ENCODE measurements around the gene LMO2. TPM values are rescaled to one million over a fixed set of nuclear protein-coding genes. Genes with fewer than 3 reads are reported as not detected.

The LMO2 gene
- total and polyA plus RNA-seq, 2 experiments from 2014 or later: 25.6 to 33.4 TPM

DNA sequence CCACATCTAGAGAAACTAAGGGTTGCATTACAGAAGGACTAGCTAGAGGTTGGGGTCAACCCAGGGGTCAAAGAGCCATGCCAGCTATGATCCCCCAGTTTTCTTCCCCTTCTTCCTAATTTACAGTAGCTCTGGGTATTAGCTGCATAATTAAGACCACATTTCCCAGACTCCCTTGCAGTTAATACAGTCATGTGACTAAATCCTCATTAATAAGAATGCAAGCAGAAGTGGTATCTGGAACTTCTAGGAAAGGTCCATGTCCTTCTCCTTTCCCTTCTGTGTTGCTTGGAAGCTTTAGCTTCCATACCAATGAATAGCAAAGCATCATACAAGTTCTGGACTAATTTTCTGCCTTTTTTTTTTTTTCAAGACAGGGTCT lies 19.1 kb upstream of the LMO2 start:
- TF ChIP-seq, protein P1, sequence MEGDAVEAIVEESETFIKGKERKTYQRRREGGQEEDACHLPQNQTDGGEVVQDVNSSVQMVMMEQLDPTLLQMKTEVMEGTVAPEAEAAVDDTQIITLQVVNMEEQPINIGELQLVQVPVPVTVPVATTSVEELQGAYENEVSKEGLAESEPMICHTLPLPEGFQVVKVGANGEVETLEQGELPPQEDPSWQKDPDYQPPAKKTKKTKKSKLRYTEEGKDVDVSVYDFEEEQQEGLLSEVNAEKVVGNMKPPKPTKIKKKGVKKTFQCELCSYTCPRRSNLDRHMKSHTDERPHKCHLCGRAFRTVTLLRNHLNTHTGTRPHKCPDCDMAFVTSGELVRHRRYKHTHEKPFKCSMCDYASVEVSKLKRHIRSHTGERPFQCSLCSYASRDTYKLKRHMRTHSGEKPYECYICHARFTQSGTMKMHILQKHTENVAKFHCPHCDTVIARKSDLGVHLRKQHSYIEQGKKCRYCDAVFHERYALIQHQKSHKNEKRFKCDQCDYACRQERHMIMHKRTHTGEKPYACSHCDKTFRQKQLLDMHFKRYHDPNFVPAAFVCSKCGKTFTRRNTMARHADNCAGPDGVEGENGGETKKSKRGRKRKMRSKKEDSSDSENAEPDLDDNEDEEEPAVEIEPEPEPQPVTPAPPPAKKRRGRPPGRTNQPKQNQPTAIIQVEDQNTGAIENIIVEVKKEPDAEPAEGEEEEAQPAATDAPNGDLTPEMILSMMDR (IDR thresholded peaks at IDR 0.05; ENCODE audit: low read depth, low read length): no peak
- Histone ChIP-seq H3K9me3 (ENCODE audit: low read depth) (no peaks in the 10 kb centered on the region), H3K4me1 (ENCODE audit: low read depth) (peaks cover 4% of the 10 kb centered on the region), H3K27me3 (no peaks in the 10 kb centered on the region), H3K36me3 (no peaks in the 10 kb centered on the region), H3K4me3 (no peak overlapping the region), H3K27ac (no peak overlapping the region)
- no peak for DNase-seq (ENCODE audit: low read depth in 1 of 2, low spot score in 1 of 2)

DNA sequence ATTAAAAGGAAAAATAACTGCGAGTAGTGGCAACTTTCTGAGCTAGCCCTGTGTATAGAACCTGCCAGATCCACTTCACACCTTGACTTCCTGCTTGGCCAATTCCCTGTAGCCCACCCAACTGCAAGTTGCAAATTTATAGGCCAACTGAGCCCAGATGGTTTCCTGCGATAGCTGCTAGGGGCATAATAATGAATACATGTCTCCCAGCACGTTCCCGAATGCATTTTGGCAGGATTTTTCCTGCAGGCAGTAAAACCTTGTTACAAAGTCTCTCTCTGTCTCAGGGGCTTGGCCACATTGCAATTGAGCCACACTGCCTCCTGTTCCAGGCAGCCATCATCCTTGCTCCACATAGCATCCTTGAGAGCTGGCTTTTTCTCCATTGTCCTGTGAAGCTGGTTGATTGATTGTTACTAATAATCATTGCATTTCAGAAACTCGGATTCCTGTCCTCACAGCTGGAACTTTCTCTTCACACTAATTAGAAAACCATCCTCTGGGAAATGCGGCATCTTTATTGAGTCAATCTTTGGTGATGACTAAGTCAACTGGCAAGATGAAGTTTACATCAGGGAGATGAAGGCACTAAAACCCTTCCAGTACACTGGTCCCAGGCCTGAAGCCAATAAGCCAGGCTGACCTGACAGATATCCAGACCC lies 18.6 kb upstream of the LMO2 start:
- no peaks in the 10 kb centered on the region for H3K27me3 ChIP-seq
- peaks cover 4% of the 10 kb centered on the region for H3K4me1 ChIP-seq (ENCODE audit: low read depth)
- TF ChIP-seq, protein P1 (IDR thresholded peaks at IDR 0.05; ENCODE audit: low read depth, low read length): no peak
- no peak overlapping the region for H3K4me3 ChIP-seq
- H3K9me3 ChIP-seq (ENCODE audit: low read depth): no peaks in the 10 kb centered on the region
- no peak for DNase-seq (ENCODE audit: low read depth in 1 of 2, low spot score in 1 of 2)
- H3K36me3 ChIP-seq: no peaks in the 10 kb centered on the region
- no peak overlapping the region for H3K27ac ChIP-seq

DNA sequence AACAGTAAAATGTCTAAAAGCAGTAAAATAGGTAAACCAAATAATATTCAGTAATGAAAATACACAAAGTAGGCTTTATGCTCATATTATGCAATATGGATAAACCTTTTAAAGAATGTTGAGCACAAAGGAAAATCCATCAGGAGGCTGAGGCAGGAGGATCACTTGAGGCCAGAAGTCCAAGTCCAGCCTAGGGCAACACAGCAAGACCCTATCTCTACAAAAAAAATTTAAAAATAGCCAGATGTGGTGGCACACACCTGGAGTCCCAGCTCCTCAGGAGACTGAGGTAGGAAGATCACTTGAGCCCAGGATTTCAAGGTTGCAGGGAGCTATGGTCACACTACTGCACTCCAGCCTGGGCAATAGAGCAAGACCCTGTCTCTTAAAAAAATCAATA lies 17.7 kb upstream of the LMO2 start:
- Histone ChIP-seq H3K27ac (no peak overlapping the region), H3K27me3 (no peaks in the 10 kb centered on the region), H3K36me3 (no peaks in the 10 kb centered on the region), H3K4me1 (ENCODE audit: low read depth) (peaks cover 4% of the 10 kb centered on the region), H3K9me3 (ENCODE audit: low read depth) (no peaks in the 10 kb centered on the region), H3K4me3 (no peak overlapping the region)
- DNase-seq (ENCODE audit: low read depth in 1 of 2, low spot score in 1 of 2): no peak
- TF ChIP-seq, protein P1 (IDR thresholded peaks at IDR 0.05; ENCODE audit: low read depth, low read length): no peak

DNA sequence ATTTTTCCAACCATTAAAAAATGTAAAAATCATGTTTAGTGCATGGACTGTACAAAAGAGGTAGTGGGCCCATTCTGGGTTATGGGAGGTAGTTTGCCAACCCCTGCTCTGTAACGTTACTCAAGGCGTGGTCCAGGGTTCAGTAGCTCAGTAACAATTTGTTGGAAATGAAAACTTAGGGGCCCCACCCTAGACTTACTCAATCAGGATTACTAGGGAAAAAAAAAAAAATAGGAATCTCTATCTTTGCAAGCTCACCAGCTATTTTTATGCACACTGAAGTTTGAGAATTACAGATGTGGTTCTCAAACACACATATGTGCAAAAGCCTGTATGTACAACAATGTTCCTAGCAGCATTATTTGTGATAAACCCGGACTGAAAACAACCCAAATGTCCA lies 17.3 kb upstream of the LMO2 start:
- DNase-seq (ENCODE audit: low read depth in 1 of 2, low spot score in 1 of 2): no peak
- TF ChIP-seq, protein P1 (IDR thresholded peaks at IDR 0.05; ENCODE audit: low read depth, low read length): no peak
- H3K27ac ChIP-seq: no peak overlapping the region
- H3K9me3 ChIP-seq (ENCODE audit: low read depth): no peaks in the 10 kb centered on the region
- no peaks in the 10 kb centered on the region for H3K27me3 ChIP-seq
- peaks cover 6% of the 10 kb centered on the region for H3K4me1 ChIP-seq (ENCODE audit: low read depth)
- H3K4me3 ChIP-seq: no peak overlapping the region
- H3K36me3 ChIP-seq: no peaks in the 10 kb centered on the region

DNA sequence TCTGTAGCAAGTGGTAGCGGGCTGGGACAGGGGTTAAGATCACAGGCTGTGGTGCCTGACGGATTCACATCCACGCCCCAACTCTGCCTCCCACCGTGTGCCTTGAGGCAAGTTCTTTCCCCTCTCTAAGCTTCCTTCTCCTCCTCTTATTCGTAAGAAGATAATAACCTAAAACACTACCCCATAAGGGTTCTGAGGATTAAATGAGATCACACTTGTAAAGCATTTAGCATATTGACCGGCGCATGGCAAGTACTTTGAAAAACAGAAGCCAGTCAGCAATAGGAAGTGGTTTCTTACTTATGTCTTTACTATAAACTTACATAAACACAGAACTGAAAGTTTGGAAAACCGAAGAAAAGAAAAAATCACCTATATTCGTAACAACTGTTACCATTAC lies 15.5 kb upstream of the LMO2 start:
- Histone ChIP-seq H3K27ac (peak overlapping the region; percentile 55), H3K36me3 (no peaks in the 10 kb centered on the region), H3K4me1 (ENCODE audit: low read depth) (peaks cover 13% of the 10 kb centered on the region), H3K4me3 (no peak overlapping the region), H3K27me3 (no peaks in the 10 kb centered on the region), H3K9me3 (ENCODE audit: low read depth) (no peaks in the 10 kb centered on the region)
- DNase-seq (ENCODE audit: low read depth in 1 of 2, low spot score in 1 of 2): no peak
- TF ChIP-seq, protein P1 (IDR thresholded peaks at IDR 0.05; ENCODE audit: low read depth, low read length): no peak
